GM12801 (cell line): Measurements from ENCODE around the gene SHMT2.

Source experiments
- CTCF ChIP-seq: IDR thresholded peaks from one replicate; pipeline ENCODE4 v1.5.1; 2011; ENCODE audit warnings: control low read depth; ENCODE audit not compliant: insufficient read length; ENCODE audit errors: extremely low read depth

SHMT2 gene

DNA sequence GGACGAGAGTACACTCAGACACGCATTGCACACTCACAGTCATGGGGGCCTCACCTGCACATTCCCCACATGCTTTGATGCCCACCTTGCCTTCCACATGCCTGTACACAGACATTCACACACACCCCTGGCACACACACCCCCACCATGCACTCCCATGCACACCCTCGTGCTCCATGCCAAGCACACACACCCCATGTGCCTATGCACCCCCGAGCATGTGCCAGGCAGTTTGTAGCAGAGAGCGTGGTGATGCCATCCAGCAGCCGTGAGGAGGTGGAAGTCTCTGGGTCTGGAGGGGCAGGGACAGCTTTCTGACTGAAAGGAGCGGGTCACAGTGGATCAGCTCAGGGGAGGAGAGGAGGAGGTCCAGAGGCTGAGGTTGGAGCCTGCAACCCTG is 23.6 kb upstream of the SHMT2 start:
- TF ChIP-seq CTCF: no peak

DNA sequence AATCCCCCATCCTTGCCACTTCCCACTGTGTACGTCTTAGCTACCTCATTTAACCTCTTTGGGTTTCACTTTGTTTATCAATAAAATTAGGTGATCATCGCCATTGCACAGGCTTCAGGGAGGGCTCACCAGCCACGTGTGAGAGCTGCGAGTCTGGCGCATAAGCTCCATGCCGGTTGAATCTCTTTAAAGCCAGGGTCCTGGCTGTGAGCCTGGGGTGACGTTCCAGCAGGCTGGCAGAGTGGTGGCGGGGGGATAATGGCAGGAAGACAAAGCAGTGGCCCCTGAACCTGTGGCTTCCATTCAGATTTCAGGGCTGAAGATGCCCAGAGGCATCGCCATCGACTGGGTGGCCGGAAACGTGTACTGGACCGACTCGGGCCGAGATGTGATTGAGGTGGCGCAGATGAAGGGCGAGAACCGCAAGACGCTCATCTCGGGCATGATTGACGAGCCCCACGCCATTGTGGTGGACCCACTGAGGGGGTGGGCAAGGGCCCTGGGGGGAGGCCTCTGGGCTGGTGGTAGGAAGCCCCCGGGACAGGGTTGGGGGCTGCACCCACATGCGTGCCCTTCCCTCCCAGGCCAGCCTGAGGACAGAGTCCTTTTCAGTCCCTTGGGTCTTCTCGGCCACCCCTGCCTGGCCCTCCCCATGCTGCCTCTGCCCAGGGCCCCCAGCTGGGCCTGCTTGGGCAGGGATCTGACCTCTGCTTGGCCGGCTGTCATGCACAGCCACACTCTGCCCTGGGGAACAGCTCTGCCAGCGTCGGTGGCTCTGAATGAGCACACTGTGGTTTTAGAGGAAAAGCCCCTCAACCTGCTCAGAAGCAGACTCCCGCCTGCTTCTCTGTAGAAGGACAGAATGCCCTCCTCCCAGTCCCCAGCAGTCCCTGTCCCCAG is 21.5 kb upstream of the SHMT2 start:
- no peak for TF ChIP-seq CTCF

DNA sequence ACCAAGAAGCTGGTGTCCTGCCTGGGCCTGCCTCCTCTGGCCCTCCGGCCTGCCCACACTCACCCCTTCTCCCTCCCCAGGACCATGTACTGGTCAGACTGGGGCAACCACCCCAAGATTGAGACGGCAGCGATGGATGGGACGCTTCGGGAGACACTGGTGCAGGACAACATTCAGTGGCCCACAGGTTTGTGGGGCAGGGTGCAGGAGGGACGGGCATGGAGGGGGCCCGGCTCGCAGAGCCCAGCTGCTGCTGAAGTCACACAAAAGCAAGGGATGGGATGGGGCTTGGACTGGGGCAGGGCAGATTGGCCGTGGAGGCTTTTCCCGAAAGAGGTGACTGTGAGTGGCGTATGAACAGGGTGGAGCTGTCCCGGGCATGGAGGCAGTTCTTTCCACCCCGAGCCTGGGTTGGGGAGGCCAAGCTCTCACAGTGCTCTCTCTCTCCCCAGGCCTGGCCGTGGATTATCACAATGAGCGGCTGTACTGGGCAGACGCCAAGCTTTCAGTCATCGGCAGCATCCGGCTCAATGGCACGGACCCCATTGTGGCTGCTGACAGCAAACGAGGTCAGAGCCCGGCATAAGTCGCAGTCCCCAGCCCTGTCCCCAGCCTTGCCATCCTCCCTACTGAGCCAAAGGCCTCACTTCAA is 20.8 kb upstream of the SHMT2 start:
- TF ChIP-seq CTCF: no peak

GRCh38 chr12:57209916-57210315 is 19.6 kb upstream of the SHMT2 start:
- TF ChIP-seq CTCF: no peak

GRCh38 chr12:57210461-57210860 is 19.1 kb upstream of the SHMT2 start:
- TF ChIP-seq CTCF: no peak

GRCh38 chr12:57210926-57211692 is 18.4 kb upstream of the SHMT2 start:
- no peak for TF ChIP-seq CTCF
